ENCODE measurements around the gene CPB2.

The CPB2 gene

GRCh38 chr13:46097015-46097414, 7.8 kb downstream of the CPB2 start:
- no peak for TF ChIP-seq CTCF (conservative IDR thresholded peaks at IDR 0.05; ENCODE audit: low read depth)
- DNase-seq (ENCODE audit: low spot score) = no peak
- ChIA-PET CTCF (interaction anchor here (0.7 kb wide), 1 partner anchor 413 kb away, joined by 3 read pairs; no protein-coding TSS in a partner anchor), POLR2A (ENCODE audit: low non-redundant PET) (no interaction called here)
- no peak overlapping the region for H3K27ac ChIP-seq

- ChIA-PET POLR2A (ENCODE audit: low non-redundant PET) (no interaction called here), CTCF (interaction anchor here (1.2 kb wide), 1 partner anchor 12 kb away, joined by 3 read pairs; no protein-coding TSS in a partner anchor)
- H3K27ac ChIP-seq = no peak overlapping the region
- TF ChIP-seq CTCF (conservative IDR thresholded peaks at IDR 0.05; ENCODE audit: low read depth) = no peak
- no peak for DNase-seq (ENCODE audit: low spot score)
These were observed 10.4 kb downstream of the CPB2 start for GRCh38 chr13:46094478-46094877.

GRCh38 chr13:46088821-46089562, 15.8 kb downstream of the CPB2 start:
- TF ChIP-seq CTCF (conservative IDR thresholded peaks at IDR 0.05; ENCODE audit: low read depth) = no peak
- CTCF ChIA-PET = no interaction called here
- DNase-seq (ENCODE audit: low spot score) = no peak
- H3K27ac ChIP-seq = no peak overlapping the region
- POLR2A ChIA-PET (ENCODE audit: low non-redundant PET) = no interaction called here

GRCh38 chr13:46087481-46087880, 17.4 kb downstream of the CPB2 start:
- no peak for DNase-seq (ENCODE audit: low spot score)
- H3K27ac ChIP-seq = no peak overlapping the region
- POLR2A ChIA-PET (ENCODE audit: low non-redundant PET) = no interaction called here
- TF ChIP-seq CTCF (conservative IDR thresholded peaks at IDR 0.05; ENCODE audit: low read depth) = no peak
- CTCF ChIA-PET = no interaction called here

GRCh38 chr13:46086985-46087384, 17.8 kb downstream of the CPB2 start:
- POLR2A ChIA-PET (ENCODE audit: low non-redundant PET) = no interaction called here
- no peak for TF ChIP-seq CTCF (conservative IDR thresholded peaks at IDR 0.05; ENCODE audit: low read depth)
- DNase-seq (ENCODE audit: low spot score) = no peak
- H3K27ac ChIP-seq = no peak overlapping the region
- CTCF ChIA-PET = no interaction called here

- TF ChIP-seq CTCF (conservative IDR thresholded peaks at IDR 0.05; ENCODE audit: low read depth) = no peak
- ChIA-PET CTCF (no interaction called here), POLR2A (ENCODE audit: low non-redundant PET) (no interaction called here)
- no peak for DNase-seq (ENCODE audit: low spot score)
- H3K27ac ChIP-seq = no peak overlapping the region
These were observed 18.4 kb downstream of the CPB2 start for GRCh38 chr13:46086421-46086922.

Data from RWPE1 (cell line).